ENCODE results near the gene TBC1D12.

The TBC1D12 gene

GRCh38 chr10:94405406-94405805 lies 3.1 kb downstream of the TBC1D12 start:
- in situ Hi-C loops (cut with MboI; ENCODE audit: low sequenced_read_pairs), result no loop called here

DNA sequence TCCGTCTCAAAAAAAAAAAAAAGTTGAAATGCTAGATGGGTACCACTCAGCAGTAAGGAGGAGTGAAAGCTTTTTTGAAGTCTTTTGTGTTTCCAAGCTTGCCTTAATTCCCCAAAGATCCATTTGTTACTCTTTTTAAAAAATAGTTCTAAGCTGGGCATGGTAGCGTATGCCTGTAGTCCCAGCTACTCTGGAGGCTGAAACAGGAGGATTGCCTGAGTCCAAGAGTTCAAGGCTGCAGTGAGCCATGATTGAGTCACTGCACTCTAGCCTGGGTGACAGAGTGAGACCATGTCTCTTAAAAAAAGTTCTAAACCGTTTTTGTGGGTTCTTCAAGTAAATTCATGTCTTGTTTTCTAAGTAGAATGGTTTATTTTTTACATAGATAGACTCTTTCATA lies 5.3 kb downstream of the TBC1D12 start:
- in situ Hi-C loops (cut with MboI; ENCODE audit: low sequenced_read_pairs), result no loop called here

GRCh38 chr10:94409021-94409657 lies 6.8 kb downstream of the TBC1D12 start:
- in situ Hi-C loops (cut with MboI; ENCODE audit: low sequenced_read_pairs), result no loop called here

DNA sequence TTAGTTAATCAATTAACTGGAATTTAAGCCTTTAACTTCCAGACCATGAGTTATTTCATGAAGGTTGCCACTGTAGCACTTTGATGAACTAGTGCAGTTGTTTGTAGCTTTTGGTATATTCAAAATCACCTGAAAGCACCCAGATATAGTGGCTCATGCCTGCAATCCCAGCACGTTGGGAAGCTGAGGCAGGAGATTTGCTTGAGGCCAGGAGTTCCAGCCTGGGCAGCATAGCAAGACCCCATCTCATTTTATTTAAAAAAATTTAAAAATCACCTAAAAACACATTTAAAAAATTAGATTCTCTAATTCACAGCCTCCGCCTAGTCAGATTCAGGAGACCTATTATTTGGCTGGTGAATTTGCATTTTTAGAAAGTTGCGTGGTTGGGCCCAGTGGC lies 9.0 kb downstream of the TBC1D12 start:
- in situ Hi-C loops (cut with MboI; ENCODE audit: low sequenced_read_pairs), result no loop called here

DNA sequence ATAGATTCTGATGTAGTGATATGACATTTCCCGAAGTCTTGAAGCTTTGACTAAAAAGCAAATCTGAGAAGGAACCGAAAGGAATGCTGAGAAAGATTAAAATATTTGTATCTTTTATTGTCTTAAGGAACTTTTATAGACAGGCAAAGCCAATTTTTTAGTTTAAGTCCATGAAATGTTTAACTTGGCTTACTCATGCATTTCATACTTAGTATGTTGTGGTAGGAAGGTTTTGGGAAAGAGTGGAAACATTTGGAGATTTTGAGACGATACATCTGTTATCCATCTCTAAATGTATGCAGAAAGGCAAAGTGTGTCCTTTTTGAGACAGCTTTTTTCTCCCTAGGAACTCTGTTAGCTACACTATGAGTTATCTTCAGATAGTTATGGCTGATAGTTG lies 10.1 kb downstream of the TBC1D12 start:
- in situ Hi-C loops (cut with MboI; ENCODE audit: low sequenced_read_pairs), result no loop called here

GRCh38 chr10:94413361-94413760 lies 11.0 kb downstream of the TBC1D12 start:
- in situ Hi-C loops (cut with MboI; ENCODE audit: low sequenced_read_pairs), result no loop called here

DNA sequence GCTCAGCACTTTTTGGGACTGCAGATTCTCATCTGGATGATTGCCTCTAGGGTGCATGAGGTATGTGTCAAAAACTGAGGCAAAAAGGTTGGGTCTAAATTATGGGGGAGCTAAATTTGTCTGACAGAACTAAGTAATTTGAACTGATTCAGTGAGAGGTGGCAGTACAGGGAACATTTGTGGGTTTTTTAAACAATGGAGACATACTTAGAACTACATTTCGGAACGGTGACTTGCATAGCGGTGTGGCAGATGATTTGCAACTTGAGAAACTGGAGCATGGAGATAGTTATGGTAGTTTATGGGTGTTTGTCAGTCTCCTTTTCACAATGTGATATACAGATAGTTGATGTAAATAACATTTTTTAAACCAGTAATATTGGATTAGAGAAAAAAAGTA lies 14.6 kb downstream of the TBC1D12 start:
- in situ Hi-C loops (cut with MboI; ENCODE audit: low sequenced_read_pairs), result no loop called here

DNA sequence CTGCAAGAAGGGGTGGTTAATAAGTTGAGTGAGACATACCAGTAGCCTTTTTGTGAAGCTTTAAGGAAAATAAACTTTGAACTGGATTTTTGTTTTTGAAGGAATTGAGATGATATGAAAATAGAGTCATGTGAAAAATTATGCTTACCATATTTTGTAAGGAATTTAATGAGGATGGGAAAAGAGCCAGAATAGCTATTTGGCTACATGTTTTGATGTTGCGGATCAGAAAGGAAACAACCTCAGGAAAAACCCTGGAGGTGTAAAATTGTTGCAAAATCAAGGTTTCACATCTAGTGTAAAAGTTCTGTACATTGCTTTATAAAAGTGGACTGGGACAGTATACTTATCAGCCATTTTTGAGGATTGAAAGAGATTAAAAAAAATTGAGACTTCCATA lies 15.0 kb downstream of the TBC1D12 start:
- in situ Hi-C loops (cut with MboI; ENCODE audit: low sequenced_read_pairs), result no loop called here

DNA sequence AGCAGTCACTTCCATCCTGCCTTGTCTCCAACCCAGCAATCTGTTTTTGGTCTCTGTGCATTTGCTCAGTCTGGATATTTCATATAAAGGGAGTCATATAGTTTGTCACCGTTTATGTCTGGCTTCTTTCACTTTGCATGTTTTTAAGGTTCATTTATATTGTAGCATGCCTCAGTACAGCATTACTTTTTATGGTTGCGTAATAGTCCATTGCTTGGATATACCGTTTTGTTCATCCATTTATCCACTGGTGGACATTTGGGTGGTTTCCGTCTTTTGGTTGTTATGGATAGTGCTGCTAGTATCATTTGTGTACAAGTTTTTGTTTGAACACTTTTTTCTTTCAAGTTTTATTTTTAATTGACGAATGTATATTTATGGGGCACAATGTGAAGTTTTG lies 18.2 kb downstream of the TBC1D12 start:
- in situ Hi-C loops (cut with MboI; ENCODE audit: low sequenced_read_pairs), result no loop called here

DNA sequence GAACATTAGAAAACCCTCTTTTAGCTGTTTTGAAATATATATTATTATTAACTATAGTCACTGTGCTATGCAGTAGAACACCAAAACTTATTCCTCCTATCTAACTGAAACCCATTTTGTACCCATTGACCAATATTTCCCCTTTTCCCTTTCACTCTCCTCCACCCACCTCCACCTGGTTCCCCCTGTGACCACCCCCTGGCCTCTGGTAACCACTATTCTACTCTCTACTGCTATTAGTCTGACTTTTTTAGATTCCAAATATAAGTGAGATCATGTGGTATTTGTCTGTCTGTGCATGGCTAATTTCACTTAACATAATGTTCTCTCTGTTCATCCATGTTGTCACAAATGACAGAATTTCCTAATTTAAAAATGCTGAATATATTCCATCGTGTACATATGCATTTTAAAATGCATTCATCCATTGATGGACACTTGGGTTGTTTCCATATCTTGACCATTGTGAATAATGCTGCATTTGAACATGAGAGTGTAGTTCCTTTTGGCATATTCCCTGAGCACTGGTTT lies 18.7 kb downstream of the TBC1D12 start:
- in situ Hi-C loops (cut with MboI; ENCODE audit: low sequenced_read_pairs), result no loop called here

GRCh38 chr10:94423627-94424026 lies 21.3 kb downstream of the TBC1D12 start:
- in situ Hi-C loops (cut with MboI; ENCODE audit: low sequenced_read_pairs), result no loop called here

GRCh38 chr10:94424714-94425337 lies 22.5 kb downstream of the TBC1D12 start:
- in situ Hi-C loops (cut with MboI; ENCODE audit: low sequenced_read_pairs), result loop anchor here (25.0 kb wide), 1 partner anchor 138 kb away; no protein-coding TSS in a partner anchor

GRCh38 chr10:94425942-94426341 lies 23.6 kb downstream of the TBC1D12 start:
- in situ Hi-C loops (cut with MboI; ENCODE audit: low sequenced_read_pairs), result loop anchor here (25.0 kb wide), 1 partner anchor 139 kb away; no protein-coding TSS in a partner anchor

GRCh38 chr10:94427166-94427565 lies 24.8 kb downstream of the TBC1D12 start:
- in situ Hi-C loops (cut with MboI; ENCODE audit: low sequenced_read_pairs), result loop anchor here (25.0 kb wide), 1 partner anchor 140 kb away; no protein-coding TSS in a partner anchor

DNA sequence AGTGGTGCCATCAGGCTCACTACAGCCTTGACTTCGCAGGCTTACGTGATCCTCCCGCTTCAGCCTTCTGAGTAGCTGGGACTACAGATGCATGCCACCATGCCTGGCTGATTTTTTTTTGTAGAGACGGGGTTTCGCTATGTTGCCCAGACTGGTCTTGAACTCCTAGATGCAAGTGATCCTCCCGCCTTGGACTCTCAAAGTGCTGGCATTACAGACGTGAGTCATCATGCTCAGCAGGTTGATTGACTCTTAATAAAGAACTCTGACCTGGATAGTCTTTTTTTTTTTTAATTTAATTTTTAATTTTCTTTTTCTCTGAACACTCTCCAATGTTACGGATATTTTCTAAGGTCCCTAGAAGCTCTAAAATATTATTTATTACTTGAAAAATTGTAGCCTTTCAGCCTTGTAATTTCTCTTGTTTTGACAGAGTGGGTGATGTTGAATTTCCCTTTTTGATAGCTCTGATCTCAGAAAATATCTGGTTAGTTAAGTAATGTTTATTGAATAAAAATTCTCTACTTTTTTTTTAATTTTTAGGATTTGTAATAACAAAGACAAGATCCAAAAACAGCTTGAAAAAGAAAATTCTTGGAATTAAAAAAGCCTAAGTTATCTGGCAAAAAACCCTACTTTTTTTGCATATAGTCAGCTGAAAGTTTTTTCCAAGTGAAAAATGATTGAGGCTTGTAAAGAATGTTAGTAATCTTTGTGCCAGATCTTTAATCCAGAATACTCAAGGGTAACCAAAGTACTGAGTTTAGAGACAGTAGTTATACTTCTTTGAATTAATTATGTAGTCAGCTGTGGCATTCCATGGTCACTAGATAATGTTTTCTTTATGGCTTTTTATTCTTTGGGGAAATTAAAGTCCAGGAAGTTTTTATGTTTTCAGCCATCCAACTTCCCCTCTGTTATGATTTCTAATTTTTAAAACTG lies 26.7 kb downstream of the TBC1D12 start:
- in situ Hi-C loops (cut with MboI; ENCODE audit: low sequenced_read_pairs), result loop anchor here (25.0 kb wide), 1 partner anchor 142 kb away; no protein-coding TSS in a partner anchor

GRCh38 chr10:94430701-94431100 lies 28.4 kb downstream of the TBC1D12 start:
- in situ Hi-C loops (cut with MboI; ENCODE audit: low sequenced_read_pairs), result loop anchor here (25.0 kb wide), 1 partner anchor 143 kb away; no protein-coding TSS in a partner anchor

- in situ Hi-C loops (cut with MboI; ENCODE audit: low sequenced_read_pairs), result loop anchor here (25.0 kb wide), 1 partner anchor 145 kb away; no protein-coding TSS in a partner anchor
These were observed 30.1 kb downstream of the TBC1D12 start for GRCh38 chr10:94432443-94432842.

DNA sequence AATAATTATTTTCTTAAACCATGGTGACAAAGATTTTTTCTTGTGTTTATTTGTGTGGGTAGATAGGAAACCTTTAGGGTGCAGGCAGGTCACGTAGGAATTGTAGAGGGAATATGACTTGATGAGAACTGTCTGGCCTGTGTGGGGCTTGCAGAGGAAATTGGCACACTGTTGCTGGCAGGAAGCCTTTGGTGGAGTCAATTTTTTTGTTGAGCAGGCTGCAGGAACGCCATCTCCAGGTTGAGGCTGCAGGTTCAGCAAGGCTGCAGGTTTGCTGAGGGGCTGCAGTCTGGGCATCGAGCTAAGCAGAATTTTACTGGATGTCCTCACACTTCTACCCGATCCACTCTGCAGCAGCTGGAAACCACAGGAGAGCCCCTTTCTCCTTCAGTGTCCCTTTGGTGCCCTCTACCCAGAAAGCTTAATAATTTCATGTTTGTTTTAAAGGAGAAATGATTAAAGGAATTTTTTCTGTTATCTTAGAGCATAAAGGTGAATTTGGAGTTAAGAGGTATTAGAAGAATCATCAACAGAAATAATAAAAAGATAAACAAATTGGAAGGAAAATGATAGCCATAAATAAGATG lies 37.0 kb downstream of the TBC1D12 start:
- in situ Hi-C loops (cut with MboI; ENCODE audit: low sequenced_read_pairs), result loop anchor here (25.0 kb wide), 1 partner anchor 152 kb away; no protein-coding TSS in a partner anchor

GRCh38 chr10:94440096-94440495 lies 37.8 kb downstream of the TBC1D12 start:
- in situ Hi-C loops (cut with MboI; ENCODE audit: low sequenced_read_pairs), result loop anchor here (25.0 kb wide), 1 partner anchor 153 kb away; no protein-coding TSS in a partner anchor

- in situ Hi-C loops (cut with MboI; ENCODE audit: low sequenced_read_pairs), result loop anchor here (25.0 kb wide), 1 partner anchor 156 kb away; no protein-coding TSS in a partner anchor
These were observed 40.7 kb downstream of the TBC1D12 start for GRCh38 chr10:94443047-94443446.

Data from HL-60/S4 (cell line).